IPS-18c (cell line): ENCODE data around the gene RLN1.
"Not testable (repeated sequence)": the region's sequence is repeated elsewhere in the genome, so short reads cannot be mapped to it uniquely, and the experiment has no call there.

Experiments
- H3K4me3 ChIP-seq: 2 replicates; pipeline ENCODE4 v1.7.0; 2013; ENCODE audit warnings: low read depth, mild to moderate bottlenecking, low read length, moderate library complexity; ENCODE audit not compliant: insufficient read depth
- H3K9me3 ChIP-seq: one replicate; pipeline ENCODE4 v1.6.1; 2013; ENCODE audit warnings: mild to moderate bottlenecking, low read length, moderate library complexity; ENCODE audit not compliant: control insufficient read depth, insufficient read depth

The RLN1 gene

GRCh38 chr9:5336688-5337087 lies 3.0 kb downstream of the RLN1 start:
- Histone ChIP-seq H3K4me3 (no peak overlapping the region), H3K9me3 (no peaks in the 10 kb centered on the region)

GRCh38 chr9:5331276-5331675 lies 8.4 kb downstream of the RLN1 start:
- not testable (repeated sequence) for H3K9me3 ChIP-seq, H3K4me3 ChIP-seq

GRCh38 chr9:5326893-5327548 lies 12.7 kb downstream of the RLN1 start:
- H3K4me3 ChIP-seq, result peak overlapping the region; percentile 34; the same call in 1 of the 2 replicates
- H3K9me3 ChIP-seq, result no peaks in the 10 kb centered on the region

- H3K9me3 ChIP-seq, result no peaks in the 10 kb centered on the region
- H3K4me3 ChIP-seq, result no peak overlapping the region
These were observed 13.5 kb downstream of the RLN1 start for GRCh38 chr9:5326187-5326586.

GRCh38 chr9:5321601-5322000 lies 18.1 kb downstream of the RLN1 start:
- not testable (repeated sequence) for H3K9me3 ChIP-seq, H3K4me3 ChIP-seq

GRCh38 chr9:5321058-5321457 lies 18.6 kb downstream of the RLN1 start:
- Histone ChIP-seq H3K9me3 (no peaks in the 10 kb centered on the region), H3K4me3 (no peak overlapping the region)

GRCh38 chr9:5316406-5316805 lies 23.3 kb downstream of the RLN1 start:
- not testable (repeated sequence) for H3K9me3 ChIP-seq, H3K4me3 ChIP-seq

GRCh38 chr9:5315187-5315923 lies 24.3 kb downstream of the RLN1 start:
- Histone ChIP-seq H3K9me3 (no peaks in the 10 kb centered on the region), H3K4me3 (no peak overlapping the region)

- H3K4me3 ChIP-seq, result no peak overlapping the region
- H3K9me3 ChIP-seq, result no peaks in the 10 kb centered on the region
These were observed 28.8 kb downstream of the RLN1 start for GRCh38 chr9:5310851-5311250.

- H3K9me3 ChIP-seq, result no peaks in the 10 kb centered on the region
- no peak overlapping the region for H3K4me3 ChIP-seq
These were observed 33.9 kb downstream of the RLN1 start for GRCh38 chr9:5305741-5306140.

GRCh38 chr9:5303840-5304795 lies 35.6 kb downstream of the RLN1 start, which contains the start of gene RLN2:
RLN2 (minus strand) TSS chr9:5304716; CDS start chr9:5304580, 136 bp downstream.
- H3K4me3 ChIP-seq, result not testable (repeated sequence)

GRCh38 chr9:5301544-5301943 lies 38.1 kb downstream of the RLN1 start:
- Histone ChIP-seq H3K9me3 (no peaks in the 10 kb centered on the region), H3K4me3 (no peak overlapping the region)

More at GRCh38 chr9:5303840-5304795, 35.6 kb downstream of the RLN1 start, which contains the start of gene RLN2:
- not testable (repeated sequence) for H3K9me3 ChIP-seq

- Histone ChIP-seq H3K4me3 (no peak overlapping the region), H3K9me3 (no peaks in the 10 kb centered on the region)
These were observed 47.5 kb downstream of the RLN1 start for GRCh38 chr9:5292141-5292540.

GRCh38 chr9:5288591-5288990 lies 51.1 kb downstream of the RLN1 start:
- Histone ChIP-seq H3K9me3 (no peaks in the 10 kb centered on the region), H3K4me3 (no peak overlapping the region)

- H3K4me3 ChIP-seq, result no peak overlapping the region
- H3K9me3 ChIP-seq, result peaks cover 2% of the 10 kb centered on the region
These were observed 53.4 kb downstream of the RLN1 start for GRCh38 chr9:5286262-5286661.
